ENCODE measurements around the gene CWC22.
A peak's percentile ranks its signal among the peaks of the same experiment; 100 is the strongest.
"Not testable (repeated sequence)": the region's sequence is repeated elsewhere in the genome, so short reads cannot be mapped to it uniquely, and the experiment has no call there.

CWC22 gene

DNA sequence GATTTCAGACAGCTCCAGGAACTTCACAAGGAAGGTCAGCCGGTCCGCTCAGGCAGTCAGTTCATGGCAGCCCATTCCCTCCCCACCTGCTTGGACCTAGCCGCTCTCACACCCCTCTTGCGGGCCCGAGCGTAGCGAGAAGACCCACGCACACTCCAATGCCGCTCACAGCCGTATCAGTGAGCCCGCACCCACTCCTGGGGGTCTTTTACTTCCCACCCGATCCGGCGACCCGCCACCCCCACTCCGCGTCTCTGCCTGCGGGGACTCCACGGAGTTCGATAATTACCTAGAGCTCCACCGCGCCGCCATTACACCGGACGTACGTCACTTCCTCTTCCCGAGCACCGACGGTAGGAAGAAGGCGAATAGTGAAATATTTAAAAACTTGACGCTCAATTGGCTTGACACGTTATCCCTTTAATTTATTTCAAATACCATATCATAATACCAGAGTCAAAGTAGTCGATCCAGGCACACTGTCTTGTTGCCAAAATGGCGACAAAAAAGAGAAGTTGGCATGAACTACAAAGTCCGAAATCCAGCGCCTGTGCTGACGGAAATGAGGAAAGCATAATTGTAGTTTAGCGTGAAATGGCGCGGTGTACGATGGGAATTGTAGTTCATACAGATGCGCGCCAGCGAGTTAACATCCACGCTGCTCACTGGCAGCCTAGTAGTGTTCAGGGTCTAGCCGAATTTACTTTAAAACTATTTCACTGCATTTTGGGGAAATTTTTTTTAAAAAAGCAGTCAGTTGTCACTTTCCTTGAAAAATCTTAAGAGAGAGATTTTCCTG lies at the start of gene CWC22:
CWC22 (minus strand) TSS at position 517 of the 799 bp plus-strand sequence. CDS start 13,956 bp downstream, outside the sequence.
- DNase-seq: peak; percentile 84

DNA sequence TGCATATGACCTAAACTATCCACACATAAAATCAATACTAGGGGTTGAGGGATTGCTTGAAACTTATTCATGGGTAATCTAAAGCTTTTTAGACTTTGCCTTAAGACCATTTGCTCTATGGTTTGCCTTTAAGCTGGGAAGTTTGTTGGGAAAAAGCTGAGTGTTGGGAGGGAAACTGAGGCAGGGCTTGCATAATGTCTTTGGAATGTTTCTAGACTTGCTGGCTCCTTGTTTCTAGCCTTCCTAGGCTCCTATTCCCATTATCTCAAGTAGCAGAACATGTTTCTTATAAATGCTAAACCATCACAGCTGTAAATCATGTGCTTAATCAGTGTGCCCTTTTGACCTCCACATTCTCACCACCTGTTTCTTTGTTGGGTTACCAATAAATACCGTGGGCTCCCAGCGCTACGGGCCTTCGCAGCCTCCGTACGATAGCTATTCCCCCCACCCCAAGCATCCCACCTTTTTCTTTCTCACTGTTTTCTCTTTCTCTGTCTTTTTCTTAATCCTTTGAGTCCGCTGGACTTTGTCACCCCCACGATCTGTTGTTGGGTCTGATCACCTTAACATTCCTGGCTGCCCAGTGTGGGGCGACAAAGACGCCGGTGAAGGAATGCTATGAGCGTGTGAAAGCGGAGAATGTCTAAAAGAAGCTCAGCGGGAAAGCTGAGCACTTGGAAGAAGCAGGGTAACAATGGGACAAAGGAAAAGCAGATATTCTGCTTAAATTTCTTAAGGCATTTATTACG lies 49.4 kb upstream of the CWC22 start:
- no peak for DNase-seq

DNA sequence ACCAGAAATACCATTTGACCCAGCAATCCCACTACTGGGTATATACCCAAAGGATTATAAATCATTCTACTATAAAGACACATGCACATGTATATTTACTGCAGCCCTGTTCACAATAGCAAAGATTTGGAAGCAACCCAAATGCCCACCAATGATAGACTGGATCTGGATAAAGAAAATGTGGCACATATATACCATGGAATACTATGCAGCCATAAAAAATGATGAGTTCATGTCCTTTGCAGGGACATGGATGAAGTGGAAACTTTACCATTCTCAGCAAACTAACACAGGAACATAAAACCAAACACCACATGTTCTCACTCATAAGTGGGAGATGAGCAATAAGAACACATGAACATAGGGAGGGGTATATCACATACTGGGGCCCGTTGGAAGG lies 47.5 kb upstream of the CWC22 start:
- not testable (repeated sequence) for DNase-seq

DNA sequence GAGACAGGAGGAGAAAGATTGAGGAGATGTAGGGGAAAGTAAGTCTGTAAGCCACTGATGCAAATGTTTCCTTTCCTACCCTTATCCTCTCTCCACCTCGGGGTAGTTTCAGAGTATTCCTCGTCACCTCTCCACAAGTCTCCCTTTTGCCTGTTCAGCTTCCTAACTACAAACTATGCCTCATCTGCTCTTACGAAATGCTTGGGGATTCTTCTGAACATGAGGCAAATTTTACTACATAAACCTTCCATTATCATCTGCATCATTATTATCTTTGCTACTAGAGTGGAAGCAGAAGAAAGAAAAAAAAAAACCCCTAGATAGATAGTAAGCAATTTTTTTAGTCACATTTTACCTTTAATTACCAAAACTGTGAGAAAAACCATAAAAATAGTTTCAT lies 43.1 kb upstream of the CWC22 start:
- DNase-seq: no peak

DNA sequence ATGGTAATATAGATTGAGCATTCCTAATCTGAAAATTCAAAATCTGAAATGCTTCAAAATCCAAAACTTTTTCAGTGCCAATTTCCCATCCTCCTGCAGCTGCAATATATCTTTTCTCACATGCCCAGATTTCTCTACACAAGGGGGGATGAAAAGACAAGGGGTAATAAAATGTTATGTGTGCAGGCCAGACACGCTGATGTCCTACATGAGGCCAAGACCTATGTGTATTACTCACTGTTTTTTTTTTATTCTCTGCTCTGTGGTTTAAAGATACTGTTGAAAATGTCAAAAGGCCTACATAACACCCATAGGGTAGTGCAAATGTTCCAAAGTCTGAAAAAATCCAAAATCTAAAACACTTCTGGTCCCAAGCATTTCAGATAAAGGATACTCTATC lies 41.2 kb upstream of the CWC22 start:
- no peak for DNase-seq

DNA sequence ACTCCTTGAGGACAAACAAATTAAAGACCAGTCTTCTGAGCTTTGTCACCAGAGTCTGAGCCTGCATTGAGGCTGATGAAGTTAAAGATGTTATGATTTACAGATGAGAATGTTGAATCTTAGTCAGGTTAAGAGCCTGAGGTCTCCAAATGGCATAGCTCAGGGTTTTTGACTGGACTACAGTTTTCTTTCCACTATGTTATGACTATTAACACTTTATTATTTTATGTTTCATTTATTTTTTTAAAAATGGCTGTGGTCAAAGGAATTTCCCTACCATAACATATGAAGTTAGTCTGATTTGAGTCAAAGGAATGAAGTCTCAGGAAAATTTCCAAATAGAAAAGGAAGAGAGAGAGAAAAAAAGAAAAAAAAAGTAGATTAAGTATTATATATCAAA lies 39.7 kb upstream of the CWC22 start:
- DNase-seq: no peak

DNA sequence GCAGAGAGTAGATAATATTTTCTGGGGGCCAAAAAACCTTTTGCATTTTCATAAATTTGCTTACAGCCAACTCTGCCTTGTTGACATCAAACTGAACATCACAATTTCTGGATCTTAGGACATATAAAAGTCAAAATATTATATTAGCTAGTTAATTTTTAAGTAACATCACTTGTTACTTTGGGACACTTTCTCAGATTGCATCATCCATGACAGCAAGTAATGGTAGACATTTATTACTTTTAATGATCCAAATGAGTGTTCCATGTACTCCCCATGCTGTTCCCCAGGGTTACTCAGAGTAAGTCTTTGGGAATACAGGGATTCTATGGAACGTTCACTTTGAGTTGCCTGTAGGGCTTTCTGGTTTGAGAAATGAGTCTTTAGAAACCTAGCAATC lies 39.1 kb upstream of the CWC22 start:
- DNase-seq: no peak

DNA sequence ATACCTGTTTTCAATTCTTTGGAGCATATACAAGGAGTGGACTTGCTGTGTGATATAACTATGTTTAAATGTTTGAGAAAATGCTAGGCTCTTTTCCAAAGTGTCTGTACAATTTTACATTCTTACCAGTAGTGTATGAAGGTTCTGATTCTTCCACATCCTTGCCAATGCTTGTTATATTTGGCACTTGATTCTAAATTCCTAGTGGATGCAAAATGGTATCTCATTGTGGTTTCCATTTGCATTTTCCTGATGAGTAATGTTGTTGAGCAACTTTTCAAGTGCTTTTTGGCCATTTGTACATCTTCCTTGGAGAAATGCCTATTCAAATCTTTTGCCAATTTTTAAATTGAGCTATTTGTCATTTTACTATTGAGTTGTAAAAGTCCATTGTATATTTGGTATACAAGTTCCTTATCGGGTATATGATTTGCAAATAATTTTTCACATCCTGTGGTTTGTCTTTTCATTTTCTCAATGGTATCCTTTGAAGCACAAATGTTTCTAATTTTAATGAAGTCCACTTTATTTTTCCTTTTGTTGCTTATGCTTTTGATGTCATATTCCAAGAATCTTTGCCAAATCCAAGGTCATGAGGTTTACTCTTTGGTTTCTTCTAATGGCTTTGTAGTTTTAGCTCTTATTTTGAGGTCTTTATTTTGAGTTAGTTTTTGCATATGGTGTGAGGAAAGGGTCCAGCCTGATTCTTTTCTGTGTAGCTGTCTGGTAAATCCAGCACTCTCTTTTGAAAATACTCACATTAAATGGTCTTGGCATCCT lies 33.2 kb upstream of the CWC22 start:
- DNase-seq: no peak

DNA sequence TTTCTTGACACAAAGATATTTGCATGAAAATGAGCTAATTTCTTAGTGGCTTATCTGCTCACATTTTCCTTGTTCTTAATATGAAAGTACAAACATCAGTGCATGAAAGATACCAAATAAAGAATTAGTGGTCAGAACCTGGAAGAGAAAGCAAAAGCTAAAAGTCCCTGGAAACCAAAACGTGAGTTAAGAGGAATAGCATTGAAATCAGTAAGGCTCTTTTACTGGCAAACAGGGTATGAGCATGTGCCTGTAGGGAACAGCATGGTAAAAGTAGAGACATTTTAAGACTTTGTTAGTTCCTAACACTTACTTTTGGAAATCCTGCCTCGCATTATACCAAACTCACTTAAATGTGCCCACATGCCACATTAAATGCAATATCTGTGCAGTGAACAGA lies 31.9 kb upstream of the CWC22 start:
- no peak for DNase-seq

DNA sequence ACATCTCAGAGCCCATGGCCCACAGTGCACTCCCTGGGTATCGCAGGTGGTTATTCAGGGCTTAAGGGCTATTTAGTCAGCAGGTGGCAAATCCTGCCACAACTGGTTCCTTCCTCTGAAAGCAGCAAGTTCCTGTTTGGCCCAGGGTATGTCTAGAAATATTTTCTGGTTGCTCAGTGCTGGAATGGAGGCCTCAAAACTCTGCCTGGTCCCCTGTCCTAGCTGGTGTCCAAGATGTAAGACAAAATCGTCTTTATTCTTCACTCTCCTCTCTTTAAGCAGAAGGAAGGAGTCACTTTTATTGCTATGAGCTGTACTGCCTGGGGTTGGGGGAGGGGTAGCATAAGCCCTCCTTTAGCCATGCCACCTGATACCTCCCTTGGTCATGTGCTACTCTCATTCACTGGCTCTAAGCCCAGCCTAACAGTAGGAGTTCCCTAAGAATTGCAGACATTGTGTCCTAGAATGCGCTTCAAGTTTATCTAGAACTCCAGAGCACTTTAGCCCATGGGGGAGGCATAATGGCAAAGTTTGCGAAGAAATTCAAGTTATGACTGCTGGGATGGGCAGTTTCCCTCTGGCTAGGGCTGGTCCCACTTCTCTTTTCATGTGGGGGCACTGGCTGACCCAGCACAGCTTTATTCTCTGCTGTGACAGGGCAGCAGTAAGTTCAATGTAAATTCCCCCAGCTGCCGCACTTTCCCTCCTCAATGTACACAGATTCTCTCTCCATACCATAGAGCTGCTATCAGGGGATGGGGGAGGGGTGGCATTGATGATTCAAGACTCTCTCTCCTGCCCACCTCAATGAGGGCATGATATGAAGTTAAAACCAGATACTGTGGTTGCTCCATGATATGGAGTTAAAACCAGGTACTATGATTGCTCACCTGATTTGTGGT lies 27.1 kb upstream of the CWC22 start:
- no peak for DNase-seq

DNA sequence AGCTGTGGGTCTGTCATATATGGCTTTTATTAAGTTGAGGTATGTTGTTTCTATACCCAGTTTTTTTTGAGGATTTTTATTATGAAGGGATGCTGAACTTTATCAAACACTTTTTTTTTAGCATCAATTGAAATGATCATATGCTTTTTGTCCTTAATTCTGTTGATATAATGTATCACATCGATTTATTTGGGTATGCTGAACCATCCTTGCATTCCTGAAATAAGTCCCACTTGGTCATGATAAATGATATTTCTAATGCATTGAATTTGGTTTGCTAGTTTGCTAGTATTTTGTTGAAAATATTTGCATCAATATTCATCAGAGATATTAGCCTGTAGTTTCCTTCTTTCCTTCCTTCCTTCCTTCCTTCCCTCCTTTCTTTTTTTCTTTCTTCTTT lies 22.5 kb upstream of the CWC22 start:
- no peak for DNase-seq

DNA sequence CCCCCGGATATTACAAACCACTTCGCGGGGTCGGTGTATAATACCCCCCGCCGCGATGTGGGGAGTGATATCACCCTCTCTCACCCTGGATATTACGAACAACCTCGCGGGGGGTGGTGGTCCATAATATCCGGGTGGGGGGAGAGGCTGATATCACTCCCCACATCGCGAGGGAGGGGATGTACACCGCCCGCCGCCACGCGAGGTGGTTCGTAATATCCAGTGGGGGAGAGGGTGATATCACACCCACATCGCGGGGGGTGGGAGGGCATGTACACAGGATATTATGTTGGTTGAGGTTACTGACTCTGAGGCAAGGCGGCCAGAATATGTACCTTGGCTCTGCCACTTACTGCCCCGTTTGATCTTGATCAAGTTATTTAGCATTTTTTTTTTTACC lies 14.8 kb upstream of the CWC22 start:
- no peak for DNase-seq

DNA sequence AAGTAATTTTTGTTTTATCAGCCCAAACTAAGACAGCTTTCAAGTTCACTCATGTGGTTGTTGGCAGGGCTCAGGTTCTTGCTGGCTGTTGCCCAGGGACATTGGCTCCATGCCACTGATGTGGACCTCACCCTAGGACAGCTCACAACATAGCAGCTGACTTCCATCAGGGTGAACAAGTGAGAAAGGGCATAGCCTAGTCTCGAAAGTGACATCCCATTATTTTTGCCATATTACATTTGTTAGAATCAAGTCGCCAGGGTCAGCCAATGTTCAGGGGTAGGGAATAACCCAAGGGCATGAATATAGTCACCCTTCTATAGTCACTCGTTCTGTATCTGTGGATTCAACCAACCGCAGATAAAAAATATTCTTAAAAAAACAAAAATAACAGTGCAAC lies 10.7 kb upstream of the CWC22 start:
- DNase-seq: no peak

DNA sequence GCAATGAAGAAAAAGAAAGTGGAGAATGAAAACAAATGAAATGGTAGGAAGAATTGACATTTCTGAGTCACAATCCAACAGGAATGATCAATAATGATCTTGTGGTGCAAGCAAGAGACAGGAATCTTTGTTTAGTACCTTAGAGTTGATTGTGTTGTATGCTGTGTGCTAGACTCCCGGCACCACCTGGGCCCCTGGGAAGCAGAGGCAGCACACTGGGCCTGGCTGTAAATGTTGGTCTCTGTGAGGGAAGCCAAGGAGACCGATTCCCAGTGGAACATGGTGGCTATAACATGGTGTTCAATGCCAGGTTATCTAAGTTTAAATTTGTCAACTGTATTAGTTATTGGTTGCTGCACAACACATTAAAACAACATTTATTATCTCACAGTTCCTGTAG lies 9.8 kb upstream of the CWC22 start:
- DNase-seq: no peak

DNA sequence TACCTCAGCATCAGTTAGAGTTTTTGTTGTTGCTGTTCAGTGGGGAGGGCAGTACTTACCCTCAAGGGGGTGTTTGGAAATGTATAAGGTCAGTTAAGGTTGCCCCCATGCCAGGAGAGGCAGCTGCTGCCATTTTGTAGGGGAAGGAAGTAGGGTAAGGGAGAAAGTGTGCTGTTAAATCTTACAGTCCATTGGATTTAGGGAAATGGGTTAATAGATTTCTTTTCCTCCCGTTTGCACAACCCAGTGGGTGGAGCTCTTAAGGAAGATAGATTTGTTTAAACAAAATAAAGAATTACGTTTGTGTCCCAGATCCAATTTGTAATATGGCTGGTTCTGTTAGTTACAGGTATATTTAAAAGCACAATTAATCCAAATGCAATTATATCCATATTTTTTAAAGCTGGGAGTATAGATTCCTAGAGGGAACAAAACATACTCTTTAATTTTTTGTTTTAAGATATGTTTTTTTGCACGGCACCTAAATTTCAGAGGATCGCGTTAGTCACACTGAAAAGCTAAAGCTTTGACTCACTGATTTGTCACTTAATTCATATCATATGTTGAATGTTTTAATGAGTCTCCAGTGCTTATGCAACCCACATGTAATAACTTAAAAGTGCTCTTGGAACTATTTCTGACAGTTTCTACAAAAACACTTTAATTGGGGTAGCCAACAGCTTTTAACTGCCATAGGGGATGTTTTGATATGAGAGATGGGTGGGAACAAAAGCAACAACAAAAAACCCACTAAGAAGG lies 9.0 kb upstream of the CWC22 start:
- DNase-seq: no peak

DNA sequence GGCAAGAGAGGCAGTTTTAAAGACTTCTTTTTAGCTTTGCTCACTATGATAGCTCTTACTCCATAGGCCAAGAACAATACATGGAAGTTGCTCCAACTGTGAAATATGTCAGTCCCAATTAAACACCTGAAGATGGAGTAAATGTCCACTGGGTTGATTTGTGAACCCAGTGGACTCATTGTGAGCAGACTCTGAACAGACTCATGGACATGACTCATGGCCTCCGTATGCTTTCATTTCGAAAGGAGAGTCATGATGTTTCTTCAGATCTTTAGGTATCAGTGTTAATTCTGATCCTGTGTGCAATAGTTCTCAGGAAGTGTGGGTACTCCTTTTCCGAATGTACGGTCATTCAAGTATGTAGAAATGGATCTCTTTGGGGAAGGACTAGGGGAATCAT lies 5.4 kb upstream of the CWC22 start:
- DNase-seq: no peak

DNA sequence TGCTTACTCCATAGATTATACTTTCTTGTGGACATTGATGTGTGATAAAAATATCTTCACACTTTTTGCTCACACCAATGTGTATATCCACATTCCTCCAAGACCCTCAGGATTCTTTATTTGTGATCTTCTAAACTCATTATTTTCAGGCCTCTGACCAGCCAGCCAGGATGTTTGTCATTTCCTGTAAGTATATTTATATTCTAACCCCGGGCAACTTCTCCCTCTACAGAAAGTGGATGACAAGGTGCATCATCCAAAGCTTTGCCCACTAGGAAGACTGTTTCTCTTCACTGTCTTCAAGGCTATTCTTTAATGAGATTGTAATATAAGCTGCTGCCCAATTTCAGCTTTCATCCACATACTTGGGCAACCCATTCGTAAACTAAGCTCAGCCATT lies 3.6 kb upstream of the CWC22 start:
- DNase-seq: no peak

DNA sequence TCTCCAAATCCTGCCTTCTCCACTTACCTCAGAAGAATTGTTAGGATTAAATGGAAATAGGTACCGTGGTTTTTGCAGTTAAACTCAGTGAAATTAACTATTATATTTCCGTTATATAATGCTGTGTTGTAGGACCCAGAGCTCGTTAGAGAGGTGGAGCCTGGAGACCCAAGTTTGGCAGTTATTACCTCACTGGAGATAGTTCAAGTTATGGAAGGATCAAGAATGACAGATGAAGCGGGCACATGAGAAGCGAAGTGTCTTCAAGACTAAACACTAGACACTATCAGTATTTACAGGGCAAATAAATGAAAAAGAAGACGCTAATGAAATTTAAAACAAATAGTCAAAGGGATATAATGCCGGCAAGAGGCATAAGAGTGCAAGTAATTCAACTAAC lies 866 bp downstream of the CWC22 start:
- DNase-seq: no peak

DNA sequence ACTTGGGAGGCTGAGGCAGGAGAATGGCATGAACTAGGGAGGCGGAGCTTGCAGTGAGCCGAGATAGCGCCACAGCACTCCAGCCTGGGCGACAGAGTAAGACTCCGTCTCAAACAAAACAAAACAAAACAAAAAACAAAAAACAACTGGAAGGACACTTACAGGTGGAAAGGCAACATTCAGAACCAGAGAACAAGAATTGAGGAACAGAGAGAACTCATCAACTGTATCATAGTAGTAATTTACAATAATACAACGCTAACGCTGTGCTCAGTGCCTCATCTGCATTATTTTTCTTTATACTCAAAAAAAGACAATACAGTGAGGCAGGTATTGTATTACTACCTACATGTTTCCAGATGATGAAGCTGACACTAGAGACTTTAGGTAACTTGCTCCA lies 1.6 kb downstream of the CWC22 start:
- DNase-seq: not testable (repeated sequence)

DNA sequence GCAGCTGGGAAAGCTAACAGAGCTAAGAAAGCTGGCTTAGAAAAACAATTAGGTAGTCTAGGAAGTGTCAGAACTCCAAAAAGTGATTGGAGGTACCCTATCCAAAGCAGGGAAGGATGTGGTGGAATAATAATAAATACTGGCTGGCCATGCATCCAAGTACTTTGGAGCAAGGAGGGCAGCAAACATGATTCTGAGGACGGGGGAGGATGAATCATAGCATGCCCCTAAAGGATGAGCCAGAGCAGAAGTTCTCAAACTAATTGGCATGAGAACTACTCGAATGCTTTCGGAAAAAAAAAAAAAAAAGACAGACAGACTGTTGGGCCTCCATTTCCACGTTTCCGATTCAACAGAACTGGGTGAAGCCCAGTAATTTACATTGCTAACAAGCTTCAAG lies 2.4 kb downstream of the CWC22 start:
- DNase-seq: no peak

DNA sequence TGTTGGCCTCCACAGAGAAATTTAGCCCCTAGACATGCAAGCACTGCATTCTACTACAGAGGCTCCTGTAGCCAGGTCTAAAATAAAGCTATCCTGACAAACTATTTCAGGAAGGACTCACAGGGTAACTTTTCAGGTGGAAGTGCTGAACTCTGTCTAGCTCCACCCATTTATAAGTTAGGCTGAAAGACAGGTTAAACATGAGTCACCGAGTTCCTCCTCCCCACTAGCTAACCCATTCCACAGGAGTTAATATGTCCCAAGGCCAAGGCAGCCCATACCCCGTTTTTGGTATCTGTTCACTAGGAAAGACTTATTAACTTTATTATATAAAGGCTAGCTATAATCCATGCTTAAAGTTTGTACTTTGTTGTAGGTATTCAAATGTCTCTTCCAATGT lies 3.5 kb downstream of the CWC22 start:
- no peak for DNase-seq

DNA sequence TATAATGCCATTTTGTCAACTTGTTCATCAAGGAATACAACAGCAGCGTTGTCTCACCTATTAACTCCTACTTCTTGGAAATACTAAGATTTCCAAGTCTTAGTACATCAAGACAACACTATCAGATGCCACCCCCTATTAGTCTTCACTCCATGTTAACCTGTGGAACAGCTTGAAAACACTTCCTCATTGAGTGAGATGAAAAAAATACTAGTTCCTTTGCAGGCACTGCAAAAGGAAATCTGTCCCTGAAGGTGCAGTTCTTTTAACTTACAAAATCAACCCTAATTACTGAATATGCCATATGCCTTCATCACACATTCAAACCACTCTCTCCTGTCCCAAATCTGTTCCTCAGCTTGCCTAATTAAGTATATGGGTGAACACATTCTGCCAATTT lies 4.0 kb downstream of the CWC22 start:
- no peak for DNase-seq
